Measurements from ENCODE around the gene CDH3.
"Not testable (repeated sequence)": the region's sequence is repeated elsewhere in the genome, so short reads cannot be mapped to it uniquely, and the experiment has no call there.

CDH3 gene

DNA sequence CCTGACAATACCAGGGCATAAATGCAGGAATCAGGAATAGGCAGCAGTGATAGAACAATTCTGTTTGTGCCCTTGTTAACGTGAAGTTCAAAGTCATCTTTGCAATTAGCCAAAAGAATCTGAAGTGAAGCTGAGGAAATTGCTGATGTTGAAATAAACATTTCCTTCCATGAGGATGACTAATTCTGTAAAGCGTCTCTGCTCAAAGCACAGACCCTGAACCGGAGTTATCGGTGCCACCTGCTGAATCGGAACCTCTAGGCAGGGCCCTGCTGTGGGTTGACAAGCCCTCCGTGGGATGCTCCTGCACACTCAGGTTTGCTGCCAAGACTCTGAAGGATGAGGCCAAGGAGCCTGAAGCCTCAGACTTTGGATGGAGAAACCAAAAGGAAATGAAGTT is 55.0 kb downstream of the CDH3 start:
- DNase-seq (ENCODE audit: low read depth in 2 of 2, low spot score in 1 of 2) = no peak

DNA sequence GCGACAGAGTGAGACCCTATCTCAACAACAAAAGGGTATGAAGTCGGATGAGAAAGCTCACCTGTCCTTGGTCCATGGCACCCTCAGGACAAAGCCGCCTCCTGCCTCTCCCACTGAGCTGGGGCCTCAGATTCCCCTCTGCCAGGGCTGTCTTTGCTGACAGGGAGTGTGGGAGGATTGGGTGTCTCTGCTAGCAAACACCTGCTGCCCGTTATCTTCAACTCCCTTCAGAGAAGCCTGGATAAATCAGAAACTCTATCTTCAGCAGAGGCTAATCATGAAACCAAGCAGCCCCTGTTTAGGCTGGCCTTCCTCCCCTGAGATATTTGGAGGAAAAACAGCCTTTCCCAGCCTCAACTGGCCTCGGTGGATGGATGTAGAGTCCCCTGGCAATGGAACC is 55.7 kb downstream of the CDH3 start:
- DNase-seq (ENCODE audit: low read depth in 2 of 2, low spot score in 1 of 2) = no peak

DNA sequence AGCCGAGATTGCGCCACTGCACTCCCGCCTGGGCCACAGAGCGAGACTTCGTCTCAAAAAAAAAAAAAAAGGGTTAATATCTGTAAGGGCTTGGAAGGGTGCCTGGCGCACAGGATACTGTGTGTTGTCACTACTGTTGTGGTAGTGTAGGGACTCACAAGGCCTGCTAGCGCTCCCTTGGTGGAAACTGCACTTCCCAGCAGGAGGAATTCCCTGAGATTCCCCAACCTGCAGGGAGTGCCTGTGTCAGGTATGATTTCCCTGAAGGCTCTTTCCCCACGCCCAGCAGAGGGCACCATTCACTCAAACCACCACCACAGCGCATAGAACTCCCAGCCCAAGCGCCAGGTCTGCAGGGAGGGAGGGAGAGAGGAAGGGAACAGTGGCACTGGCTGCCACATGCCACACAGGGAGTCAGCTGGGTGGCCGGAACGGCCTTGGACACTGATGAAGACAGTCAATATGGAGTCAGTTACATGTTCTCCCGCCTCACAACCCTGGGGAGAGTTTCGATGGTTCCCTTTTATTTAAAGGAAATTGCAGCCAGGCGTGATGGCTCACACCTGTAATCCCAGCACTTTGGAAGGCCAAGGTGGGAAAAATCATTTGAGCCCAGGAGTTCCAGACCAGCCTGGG is 59.2 kb downstream of the CDH3 start:
- peak in 1 of 2 donors; percentile 25 for DNase-seq (ENCODE audit: low read depth in 2 of 2, low spot score in 1 of 2)

DNA sequence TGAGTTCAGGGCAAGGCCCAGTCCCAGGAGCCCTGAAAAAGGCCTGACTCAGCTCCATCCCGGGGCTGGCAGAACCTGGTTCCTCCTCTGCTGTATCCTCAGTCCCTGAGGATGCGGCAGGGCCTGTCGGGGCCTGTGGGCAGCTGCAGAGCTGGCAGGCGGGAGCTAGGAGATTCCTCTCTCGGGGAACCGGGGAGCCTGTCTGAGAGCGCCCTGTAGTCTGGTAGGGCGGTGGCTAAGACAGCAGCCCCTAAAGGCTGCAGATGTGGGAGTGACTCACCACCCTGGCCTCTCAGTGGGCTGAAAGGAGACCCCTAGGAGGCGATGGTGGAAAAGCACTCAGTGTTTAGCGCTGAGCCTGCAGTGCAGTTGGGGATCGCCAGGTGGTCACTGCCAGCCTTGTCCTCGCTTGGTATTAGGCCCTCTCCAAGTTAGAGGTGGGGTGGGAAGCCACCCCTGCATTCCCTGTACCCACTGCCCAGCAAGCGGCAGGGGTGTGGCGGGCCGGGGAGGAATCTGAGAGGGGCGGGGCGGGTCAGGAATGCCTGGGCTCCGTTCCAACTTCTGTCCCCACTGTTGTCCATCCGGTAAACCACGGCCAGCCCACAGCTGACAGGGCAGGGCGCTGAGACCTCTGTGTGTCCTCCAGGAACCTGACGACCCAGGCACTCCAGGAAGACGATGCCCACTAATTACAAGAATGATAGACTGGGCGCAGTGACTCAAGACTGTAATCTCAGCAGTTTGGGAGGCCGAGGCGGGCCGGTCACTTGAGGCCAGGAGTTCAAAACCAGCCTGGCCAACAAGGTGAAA is 62.4 kb downstream of the CDH3 start:
- no peak for DNase-seq (ENCODE audit: low read depth in 2 of 2, low spot score in 1 of 2)

DNA sequence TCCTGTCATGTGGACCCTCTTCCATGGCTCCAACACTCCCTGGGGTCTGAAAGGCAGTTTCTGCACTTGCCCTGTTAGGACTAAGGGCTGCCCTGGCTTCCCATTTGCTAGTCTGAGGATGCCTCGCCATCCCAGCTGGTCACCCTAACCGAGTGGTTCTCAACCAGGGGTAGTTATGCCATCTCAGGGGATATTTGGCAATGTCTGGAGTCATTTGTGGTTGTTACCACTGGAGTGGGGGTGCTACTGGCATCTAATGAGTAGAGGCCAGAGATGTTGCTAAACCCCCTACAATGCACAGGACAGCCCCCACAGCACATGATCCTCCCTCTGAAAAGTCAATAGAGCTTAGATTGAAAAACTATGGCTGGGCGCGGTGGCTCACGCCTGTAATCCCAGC is 65.1 kb downstream of the CDH3 start:
- DNase-seq (ENCODE audit: low read depth in 2 of 2, low spot score in 1 of 2) = no peak

DNA sequence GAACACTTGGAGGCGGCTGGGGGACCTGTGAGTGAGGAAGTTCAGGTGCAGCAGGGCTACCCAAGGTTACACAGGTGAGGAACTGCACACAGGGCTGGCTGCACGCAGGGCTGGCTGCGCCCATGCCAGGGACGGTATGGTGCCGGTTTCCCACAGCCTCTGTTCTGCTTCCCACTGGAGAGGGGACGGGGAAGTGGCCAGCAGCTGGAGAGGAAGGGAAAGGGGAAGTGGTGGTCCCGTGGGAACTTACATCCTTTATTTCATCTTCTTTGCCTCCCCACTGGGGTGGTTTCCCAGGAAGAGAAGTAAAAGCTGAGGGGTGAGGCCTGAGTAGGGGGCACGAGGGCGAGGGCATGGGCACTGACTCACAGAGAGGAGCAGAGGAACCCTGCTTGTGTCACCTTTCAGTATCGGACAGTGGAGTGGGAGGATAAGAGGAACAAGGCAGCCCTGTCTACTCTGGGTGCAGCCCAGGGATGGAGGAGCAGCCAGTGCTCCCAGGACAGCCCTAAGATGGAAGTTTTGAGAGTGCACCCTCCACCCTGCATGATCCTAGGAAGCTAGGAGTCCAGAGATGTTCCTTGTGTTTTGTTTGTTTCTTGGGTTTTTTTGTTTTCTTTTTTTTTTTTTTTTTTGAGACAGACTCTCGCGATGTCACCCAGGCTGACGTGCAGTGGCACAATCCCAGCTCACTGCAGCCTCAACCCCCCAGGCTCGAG is 66.5 kb downstream of the CDH3 start:
- DNase-seq (ENCODE audit: low read depth in 2 of 2, low spot score in 1 of 2) = no peak

DNA sequence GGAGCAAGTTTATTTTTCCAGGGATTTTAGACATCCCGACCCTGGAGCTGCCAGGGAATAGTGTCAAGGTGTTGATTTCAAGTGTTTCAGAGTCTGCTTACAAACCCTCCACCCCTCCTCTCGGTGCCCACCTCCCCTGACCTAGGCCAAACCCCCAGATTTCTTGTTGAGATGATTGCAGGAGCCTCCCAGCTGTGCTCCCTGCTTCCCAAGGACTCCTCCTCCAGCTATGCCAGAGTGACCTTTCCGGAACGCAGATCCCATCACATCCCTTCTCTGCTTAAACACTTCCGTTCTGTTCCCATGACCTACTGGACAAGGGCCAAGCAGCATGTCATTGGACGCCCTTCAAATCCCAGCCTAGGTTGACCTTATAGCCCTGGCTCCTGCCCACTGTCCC is 68.3 kb downstream of the CDH3 start:
- no peak for DNase-seq (ENCODE audit: low read depth in 2 of 2, low spot score in 1 of 2)

DNA sequence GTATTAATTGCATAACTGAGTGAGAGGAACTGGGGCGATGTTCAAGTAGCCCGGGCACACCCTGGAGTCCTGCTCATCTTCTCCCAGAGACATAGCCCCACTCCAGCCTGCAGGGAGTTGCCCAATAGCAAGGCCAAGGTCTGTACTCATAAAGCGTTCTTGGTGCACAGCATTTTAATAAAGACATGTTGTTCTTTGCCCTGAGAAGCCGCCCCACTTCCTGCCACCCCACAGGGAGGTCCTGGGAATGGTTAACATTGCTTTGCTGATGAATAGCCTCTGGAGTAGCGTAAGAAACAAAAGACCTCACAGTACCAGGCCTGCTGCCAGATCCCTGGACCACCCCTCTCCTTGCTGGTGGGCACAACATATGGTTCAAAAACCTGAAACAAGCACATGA is 70.4 kb downstream of the CDH3 start:
- no peak for DNase-seq (ENCODE audit: low read depth in 2 of 2, low spot score in 1 of 2)

DNA sequence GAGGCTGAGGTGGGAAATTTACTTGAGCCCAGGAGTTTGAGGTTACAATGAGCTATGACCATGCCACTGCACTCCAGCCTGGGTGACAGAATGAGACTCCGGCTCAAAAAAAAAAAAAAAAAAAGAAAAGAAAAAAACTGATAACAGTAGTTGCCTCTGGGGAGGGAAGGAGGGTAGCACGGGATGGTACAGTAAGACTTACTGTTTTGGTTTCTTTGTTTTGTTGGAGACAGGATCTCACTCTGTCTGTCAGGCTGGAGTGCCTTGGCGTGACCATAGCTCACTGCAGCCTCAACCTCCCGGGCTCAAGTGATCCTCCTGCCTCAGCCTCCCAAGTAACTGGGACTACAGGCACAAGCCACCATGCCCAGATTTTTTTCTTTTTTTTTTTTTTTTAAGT is 71.4 kb downstream of the CDH3 start:
- not testable (repeated sequence) for DNase-seq (ENCODE audit: low read depth in 2 of 2, low spot score in 1 of 2)

DNA sequence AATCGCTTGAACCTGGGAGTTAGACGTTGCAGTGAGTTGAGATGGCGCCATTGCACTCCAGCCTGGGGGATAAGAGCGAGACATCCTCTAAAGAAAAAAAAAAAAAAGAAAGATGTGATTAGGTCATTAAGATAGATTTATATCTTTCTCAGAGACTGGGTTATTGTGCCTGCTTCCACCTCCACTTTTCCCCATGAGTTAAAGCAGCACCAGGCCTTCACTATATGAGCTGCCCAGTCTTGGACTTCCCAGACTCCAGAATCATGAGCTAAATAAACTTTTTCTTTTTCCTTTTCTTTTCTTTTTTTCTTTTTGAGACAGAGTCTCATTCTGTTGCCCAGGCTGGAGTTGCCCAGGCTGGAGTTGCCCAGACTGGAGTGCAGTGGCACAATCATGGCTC is 72.6 kb downstream of the CDH3 start:
- DNase-seq (ENCODE audit: low read depth in 2 of 2, low spot score in 1 of 2) = no peak

DNA sequence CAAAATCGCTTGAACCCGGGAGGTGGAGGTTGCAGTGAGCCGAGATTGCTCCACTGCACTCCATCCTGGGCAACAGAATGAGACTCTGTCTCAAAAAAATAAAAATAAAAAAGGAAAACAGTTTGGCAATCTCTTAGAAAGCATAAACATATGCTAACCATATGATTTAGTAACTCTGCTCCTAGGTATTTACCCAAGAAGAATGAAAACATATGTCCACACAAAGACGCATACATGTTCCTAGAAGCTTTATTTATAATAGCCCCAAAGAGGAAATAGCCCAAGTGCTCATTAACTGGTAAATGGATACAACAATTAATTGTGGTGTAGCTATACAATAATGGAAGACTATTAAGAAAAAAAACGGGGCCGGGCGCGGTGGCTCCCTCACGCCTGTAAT is 73.5 kb downstream of the CDH3 start:
- no peak for DNase-seq (ENCODE audit: low read depth in 2 of 2, low spot score in 1 of 2)

DNA sequence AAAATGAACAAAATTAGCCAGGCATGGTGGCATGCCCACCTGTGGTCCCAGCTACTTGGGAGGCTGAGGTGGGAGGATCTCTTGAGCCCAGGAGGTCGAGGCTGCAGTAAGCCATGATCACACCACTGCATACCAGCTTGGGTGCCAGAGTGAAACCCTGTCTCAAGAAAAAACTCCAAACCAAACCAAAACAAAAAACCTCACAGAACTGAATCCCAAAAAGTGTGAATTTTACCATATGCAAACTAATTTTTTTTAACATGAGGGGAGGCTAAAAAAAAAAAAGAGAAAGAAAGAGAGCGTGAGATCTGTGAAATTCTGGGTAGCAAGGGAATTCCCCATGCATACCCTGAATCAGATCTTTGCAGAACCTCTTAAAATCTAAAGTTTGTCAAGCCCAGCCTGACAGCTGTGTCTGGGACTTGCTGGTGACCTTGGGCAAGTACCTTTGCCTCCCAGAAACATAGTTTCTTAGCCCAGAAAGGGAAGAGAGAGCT is 74.9 kb downstream of the CDH3 start:
- DNase-seq (ENCODE audit: low read depth in 2 of 2, low spot score in 1 of 2) = no peak

DNA sequence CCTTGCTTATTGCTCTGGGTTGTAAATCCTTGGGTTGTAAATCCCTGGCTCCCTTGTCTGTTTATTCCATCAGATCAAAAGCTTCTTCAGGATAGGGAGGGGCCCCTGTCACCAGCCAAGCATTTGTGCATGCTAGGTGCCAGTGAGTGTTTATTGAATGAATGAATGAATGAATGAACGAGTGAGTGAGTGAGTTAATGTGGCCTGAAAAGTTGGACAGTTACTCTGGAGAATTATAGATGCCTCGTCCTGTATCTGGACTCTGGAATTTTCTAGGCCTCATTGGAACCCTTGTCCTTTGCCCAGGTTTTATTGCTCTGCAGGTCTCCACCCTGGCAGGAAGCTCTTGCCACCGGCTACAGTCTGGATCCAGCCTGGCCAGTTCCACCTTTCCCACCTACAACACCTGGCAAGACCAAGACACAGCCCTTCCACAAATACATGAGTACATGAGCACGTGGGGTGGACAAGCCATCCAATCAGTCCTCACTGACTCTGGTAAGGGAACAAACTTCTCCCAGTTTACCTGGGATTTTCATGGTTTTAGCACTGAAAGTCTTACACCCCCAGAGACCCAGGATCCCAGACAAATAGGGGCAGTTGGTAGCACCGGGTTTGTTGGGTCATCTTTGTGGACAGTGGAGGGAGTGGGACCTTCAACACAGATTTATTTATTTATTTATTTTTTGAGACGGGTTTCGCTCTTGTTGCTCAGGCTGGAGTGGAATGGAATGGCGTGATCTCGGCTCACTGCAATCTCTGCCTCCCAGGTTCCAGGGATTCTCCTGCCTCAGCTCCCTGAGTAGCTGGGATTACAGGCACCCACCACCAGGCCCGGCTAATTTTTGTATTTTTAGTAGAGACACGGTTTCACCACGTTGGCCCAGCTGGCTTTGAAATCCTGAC is 77.3 kb downstream of the CDH3 start:
- no peak for DNase-seq (ENCODE audit: low read depth in 2 of 2, low spot score in 1 of 2)

DNA sequence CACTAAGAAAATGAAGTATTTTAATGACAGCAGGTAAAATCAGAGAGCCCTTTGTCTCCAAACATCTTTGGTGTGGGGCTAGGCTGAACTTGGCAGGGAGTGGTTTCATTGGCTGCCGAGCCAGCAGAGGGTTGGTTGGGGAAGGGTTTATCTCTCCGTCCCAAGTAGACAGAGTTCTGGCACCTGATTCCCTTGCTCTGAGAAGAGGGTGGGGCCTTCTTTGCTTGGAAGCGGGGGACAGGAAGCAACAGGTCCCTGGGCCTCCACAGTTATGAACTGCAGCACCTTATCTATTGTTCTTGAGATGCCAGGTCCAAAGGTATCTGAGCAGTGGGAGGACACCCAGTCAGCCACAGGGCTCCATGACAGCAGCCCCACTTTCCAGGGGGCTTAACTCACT is 79.7 kb downstream of the CDH3 start:
- no peak for DNase-seq (ENCODE audit: low read depth in 2 of 2, low spot score in 1 of 2)

DNA sequence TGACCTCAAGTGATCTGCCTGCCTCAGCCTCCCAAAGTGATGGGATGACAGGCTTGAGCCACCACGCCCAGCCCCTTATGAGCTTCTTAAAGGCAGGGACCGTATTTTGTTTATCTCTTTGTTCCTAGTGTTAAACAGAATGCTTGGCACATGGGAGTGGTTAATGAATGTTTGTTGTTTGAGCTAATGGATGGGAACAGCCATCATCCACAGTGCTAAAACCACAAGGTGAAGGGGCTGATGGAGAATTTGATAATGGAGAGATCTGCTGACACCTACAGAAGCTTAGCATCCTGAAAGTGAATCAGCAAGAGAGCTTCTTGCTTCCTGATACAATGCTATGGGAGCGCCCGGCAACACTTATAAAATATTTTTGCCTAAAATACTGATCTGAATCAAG is 83.4 kb downstream of the CDH3 start:
- no peak for DNase-seq (ENCODE audit: low read depth in 2 of 2, low spot score in 1 of 2)

DNA sequence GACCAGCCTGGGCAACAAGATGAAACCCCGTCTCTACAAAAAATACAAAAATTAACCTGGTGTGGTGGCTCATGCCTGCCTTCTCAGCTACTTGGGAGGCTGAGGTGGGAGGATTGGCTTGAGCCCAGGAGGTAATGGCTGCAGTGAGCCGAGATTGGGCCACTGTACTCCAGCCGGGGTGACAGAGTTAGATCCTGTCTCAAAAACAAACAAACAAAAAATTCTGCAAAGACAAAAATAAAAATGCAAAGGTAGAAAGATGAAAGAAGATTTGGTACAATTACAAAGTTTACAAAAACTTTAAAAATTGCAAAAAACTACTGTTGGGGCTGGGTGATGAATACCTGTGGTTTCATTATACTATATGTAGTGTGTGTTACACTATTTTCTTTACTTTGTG is 86.5 kb downstream of the CDH3 start:
- no peak for DNase-seq (ENCODE audit: low read depth in 2 of 2, low spot score in 1 of 2)

DNA sequence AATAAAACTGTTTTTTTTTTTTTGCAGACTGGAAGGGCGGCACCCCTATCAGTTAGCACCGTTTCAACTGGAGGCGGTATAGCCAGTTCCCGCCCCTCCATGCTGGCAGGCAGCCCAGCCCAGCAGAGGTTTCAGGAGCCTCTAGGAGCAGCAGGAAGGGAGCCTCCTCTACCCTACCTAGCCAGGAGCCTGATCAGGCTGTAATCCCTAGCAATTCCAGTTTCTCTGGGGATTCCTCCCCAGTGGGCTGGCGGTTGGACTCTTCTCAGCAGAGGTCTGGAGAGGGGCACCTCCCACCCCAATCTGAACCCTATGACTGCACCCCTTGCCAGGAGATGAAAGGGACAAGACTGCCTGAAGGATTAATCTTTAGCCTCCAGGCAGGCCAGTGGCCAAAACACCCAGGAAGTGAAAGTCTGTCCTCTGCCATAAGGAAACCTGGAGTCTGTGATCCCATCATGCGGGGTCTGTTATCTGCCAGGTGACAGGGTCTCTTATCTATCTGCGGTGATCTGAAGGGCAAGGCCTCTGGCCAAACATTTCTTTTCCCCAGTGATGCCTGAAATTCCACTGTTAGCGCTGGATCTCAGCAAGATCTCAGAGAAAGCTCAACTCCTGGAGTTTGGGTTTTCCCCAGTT is 87.1 kb downstream of the CDH3 start:
- DNase-seq (ENCODE audit: low read depth in 2 of 2, low spot score in 1 of 2) = no peak

DNA sequence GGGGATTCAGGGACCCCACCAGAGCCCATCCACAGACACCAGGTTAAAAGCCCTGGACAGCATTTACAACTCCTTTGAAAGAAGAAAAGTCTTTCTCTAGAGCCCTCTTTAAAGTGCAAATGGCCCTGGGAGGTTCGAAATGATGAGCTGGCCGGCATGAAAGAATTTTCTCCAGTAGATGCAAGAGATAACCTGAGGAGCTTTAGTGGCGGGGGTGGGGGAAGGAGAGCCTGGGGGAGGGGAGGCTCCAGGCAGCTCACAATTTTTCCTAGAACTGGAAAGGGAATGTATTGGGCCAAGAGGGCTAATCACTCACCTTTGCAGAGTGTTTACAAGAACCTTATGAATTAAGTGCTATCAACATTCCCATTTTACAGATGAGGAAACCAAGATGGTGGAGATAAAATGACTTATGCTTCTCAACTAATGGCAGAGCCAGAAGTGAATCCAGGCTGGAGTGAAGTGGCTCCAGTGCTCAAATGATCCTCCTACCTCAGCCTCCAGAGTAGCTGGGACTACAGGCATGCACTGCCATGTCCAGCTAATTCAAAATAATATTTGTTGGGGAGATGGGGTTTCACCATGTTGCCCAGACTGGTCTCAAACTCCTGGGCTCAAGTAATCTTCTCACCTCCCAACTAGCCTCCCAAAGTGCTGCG is 87.8 kb downstream of the CDH3 start:
- DNase-seq (ENCODE audit: low read depth in 2 of 2, low spot score in 1 of 2) = no peak

DNA sequence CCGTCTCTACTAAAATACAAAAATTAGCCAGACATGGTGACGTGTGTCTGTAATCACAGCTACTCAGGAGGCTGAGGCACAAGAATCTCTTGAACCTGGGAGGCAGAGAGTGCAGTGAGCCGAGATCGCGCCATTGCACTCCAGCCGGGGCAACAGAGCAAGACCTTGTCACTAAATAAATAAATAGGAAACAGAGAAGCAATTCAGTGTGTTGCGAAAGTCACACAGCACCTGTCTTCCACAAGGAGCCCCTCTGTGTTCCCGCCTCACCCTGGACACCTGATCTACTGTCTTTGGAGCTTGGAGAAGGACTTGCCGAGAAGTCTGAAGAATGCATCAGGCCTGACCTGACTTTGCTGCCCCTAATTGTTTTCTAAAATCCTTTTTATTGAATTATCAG is 88.5 kb downstream of the CDH3 start:
- no peak for DNase-seq (ENCODE audit: low read depth in 2 of 2, low spot score in 1 of 2)

DNA sequence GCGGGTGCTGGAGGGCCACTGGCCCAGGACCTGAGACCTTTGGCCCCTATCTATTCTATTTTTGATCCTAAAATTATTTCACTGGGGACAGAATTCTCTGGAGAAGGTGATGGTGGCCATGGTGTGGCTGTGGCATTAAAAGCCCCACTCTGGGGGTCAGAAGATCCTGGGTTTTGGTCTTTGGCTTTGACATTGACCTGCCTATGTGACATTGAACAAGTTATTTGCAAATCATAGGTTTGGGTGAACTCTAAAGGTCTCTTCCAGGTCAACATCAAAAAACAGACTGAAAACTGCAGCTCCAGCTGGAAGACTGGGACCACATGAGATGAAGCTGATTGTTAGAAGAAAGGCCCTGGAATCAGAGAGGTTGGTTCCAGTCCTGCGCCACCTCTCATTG is 89.7 kb downstream of the CDH3 start:
- no peak for DNase-seq (ENCODE audit: low read depth in 2 of 2, low spot score in 1 of 2)

Measured in stimulated activated CD8-positive, alpha-beta memory T cell treated with anti-CD3 and anti-CD28 coated beads, Interleukin-4, amount 100 ng/mL, for 4 hours (primary cell).